AG09309 (cell line): Measurements from ENCODE around the gene LRRFIP2.

ENCODE experiments used
- DNase-seq: peaks from one replicate; pipeline ENCODE4 v3.0.0-alpha.2; 2010; ENCODE audit warnings: low read depth
- H3K4me3 ChIP-seq: 2 replicates; pipeline ENCODE4 v1.5.1; 2011; ENCODE audit warnings: mild to moderate bottlenecking, low read depth, low read length, moderate library complexity; ENCODE audit not compliant: control insufficient read depth
- TF ChIP-seq, protein P1 (sequence below): IDR thresholded peaks from 2 replicates; pipeline ENCODE4 v1.5.1; 2011; ENCODE audit warnings: mild to moderate bottlenecking, low read depth, low read length, inconsistent platforms; ENCODE audit not compliant: insufficient read depth, control insufficient read depth; ENCODE audit errors: missing control alignments

LRRFIP2 gene

DNA sequence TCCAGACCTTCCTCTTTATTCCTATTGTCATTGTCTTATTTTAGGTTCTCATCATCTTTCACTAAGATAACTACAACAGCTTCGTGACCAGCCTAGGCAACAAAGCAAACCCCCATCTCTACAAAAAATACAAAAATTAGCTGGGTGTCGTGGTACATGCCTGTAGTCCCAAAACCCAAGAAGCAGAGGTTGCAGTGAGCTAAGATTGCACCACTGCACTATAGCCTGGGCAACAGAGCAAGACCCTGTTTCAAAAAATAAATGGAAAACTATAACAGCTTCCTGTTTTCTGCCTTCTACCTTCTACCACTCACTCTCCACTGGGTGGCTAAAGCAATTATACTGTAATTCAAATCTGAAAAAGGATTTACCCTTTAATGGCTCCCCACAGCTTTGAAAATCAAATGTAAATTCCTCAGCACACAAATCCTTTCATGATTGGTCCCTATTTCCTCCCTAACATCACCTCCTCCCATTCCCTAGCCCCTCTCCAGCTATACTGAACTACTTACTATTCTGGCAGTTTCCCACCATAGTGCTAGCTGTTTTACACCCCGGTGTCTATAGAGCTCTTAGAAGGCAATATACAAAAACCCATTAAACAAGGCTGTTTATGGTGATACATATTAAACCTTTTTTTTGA is 33.4 kb downstream of the LRRFIP2 start:
- no peak overlapping the region for H3K4me3 ChIP-seq
- TF ChIP-seq, protein P1, sequence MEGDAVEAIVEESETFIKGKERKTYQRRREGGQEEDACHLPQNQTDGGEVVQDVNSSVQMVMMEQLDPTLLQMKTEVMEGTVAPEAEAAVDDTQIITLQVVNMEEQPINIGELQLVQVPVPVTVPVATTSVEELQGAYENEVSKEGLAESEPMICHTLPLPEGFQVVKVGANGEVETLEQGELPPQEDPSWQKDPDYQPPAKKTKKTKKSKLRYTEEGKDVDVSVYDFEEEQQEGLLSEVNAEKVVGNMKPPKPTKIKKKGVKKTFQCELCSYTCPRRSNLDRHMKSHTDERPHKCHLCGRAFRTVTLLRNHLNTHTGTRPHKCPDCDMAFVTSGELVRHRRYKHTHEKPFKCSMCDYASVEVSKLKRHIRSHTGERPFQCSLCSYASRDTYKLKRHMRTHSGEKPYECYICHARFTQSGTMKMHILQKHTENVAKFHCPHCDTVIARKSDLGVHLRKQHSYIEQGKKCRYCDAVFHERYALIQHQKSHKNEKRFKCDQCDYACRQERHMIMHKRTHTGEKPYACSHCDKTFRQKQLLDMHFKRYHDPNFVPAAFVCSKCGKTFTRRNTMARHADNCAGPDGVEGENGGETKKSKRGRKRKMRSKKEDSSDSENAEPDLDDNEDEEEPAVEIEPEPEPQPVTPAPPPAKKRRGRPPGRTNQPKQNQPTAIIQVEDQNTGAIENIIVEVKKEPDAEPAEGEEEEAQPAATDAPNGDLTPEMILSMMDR = no peak
- no peak for DNase-seq

DNA sequence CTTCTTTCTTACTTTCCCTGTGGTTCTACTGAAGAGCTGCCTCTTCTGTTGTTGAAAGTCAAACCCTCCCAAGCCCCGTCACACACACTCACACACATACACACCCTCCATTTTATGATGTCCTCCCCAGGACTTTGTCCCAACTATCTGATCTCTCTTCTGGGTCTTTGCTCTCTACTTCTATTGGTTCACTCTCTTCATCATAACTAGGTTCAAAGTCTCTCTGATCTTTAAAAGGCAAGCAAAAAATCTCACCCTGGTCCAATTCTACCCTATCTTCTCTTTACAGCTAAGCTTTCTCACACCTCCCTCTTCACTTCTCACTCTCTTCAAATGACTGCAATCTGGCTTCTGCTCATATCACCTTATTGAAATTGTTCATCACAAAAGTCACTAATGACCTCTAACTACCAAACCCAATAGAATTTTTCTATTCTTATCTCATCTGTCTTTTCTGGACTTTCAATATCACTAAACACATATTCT is 34.8 kb downstream of the LRRFIP2 start:
- DNase-seq = no peak
- H3K4me3 ChIP-seq = no peak overlapping the region
- TF ChIP-seq, protein P1 = no peak

DNA sequence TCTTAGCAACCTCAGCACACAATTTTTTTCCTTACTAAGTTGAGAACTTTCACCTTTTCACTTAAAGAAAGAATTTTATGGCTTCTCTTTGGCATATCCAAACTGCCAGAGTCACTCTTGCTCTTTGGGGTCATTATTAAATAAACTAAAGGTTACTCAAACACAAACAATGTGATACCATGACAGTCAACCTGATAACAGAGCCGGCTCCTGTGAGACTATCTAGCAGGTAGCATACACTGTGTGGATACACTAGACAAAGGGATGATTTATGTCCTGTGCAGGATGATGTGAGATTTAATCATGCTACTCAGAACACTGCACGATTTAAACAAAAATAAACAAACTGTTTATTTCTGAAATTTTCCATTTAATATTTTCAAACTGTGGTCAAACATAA is 35.6 kb downstream of the LRRFIP2 start:
- DNase-seq = no peak
- no peak overlapping the region for H3K4me3 ChIP-seq
- TF ChIP-seq, protein P1 = no peak

DNA sequence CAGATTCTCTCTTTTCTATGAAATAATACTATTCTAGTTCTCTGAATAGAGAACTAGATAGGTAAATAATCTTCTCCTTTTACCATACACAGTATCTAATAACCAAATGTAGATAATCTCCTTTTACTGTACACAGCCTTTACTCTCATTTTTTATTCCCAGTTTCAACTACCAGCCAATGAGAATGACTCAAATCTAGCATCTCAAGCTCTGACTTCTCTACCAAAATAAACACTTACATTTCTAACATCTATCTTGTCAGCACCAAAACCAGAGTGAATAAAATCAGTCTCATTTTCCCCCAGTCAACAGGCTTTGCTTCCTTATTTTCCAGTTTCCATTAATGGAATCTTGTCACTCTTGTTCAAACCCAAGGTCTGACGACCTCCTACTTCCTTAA is 36.9 kb downstream of the LRRFIP2 start:
- no peak overlapping the region for H3K4me3 ChIP-seq
- TF ChIP-seq, protein P1 = no peak
- DNase-seq = no peak

DNA sequence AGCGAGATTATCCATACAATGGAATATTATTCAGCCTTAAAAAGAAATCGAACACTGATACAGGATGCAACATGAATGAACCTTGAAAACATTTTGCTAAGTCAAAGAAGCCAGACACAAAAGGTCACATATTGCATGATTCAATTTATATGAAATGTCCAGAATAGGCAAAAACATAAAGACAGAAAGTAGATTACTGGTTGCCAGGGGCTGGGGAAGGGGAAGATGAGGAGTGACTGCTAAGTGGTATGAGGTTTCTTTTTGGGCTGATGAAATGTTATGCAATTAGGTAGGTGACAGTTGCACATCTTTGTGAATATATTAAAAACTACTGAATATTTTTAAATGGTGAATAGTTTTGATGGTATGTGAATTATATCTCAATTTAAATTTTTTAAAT is 38.3 kb downstream of the LRRFIP2 start:
- no peak for DNase-seq
- H3K4me3 ChIP-seq = no peak overlapping the region
- TF ChIP-seq, protein P1 = no peak

DNA sequence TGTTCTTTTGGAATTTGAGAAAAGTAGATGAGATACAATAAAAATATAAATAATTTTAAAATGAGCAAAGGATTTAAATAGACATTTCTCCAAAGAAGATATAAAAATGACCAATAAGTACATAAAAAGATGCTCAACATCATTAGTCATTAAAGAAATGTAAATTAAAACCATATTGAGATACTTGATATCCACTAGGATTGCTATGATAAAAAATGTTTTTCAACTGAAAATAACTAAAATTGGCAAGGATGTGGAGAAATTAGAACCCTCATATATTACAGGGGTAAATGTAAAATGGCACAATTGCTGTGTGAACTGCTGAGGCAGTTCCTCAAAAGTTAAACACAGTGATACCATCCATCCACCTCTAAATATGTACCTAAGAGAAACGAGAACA is 38.8 kb downstream of the LRRFIP2 start:
- TF ChIP-seq, protein P1 = no peak
- no peak overlapping the region for H3K4me3 ChIP-seq
- no peak for DNase-seq
